ENCODE data around the gene SLC9A9.

SLC9A9 gene

GRCh38 chr3:143429628-143430514, 418.4 kb downstream of the SLC9A9 start:
- no peak for DNase-seq (ENCODE audit: extremely low read depth in 1 of 2, low read depth in 1 of 2)

- DNase-seq (ENCODE audit: extremely low read depth in 1 of 2, low read depth in 1 of 2), result no peak
These were observed 420.0 kb downstream of the SLC9A9 start for GRCh38 chr3:143428294-143428693.

GRCh38 chr3:143427631-143428030, 420.6 kb downstream of the SLC9A9 start:
- DNase-seq (ENCODE audit: extremely low read depth in 1 of 2, low read depth in 1 of 2), result no peak

- DNase-seq (ENCODE audit: extremely low read depth in 1 of 2, low read depth in 1 of 2), result no peak
These were observed 423.4 kb downstream of the SLC9A9 start for GRCh38 chr3:143424874-143425273.

- DNase-seq (ENCODE audit: extremely low read depth in 1 of 2, low read depth in 1 of 2), result no peak
These were observed 426.7 kb downstream of the SLC9A9 start for GRCh38 chr3:143421556-143421955.

- DNase-seq (ENCODE audit: extremely low read depth in 1 of 2, low read depth in 1 of 2), result no peak
These were observed 428.7 kb downstream of the SLC9A9 start for GRCh38 chr3:143419611-143420010.

- DNase-seq (ENCODE audit: extremely low read depth in 1 of 2, low read depth in 1 of 2), result no peak
These were observed 429.9 kb downstream of the SLC9A9 start for GRCh38 chr3:143418391-143418790.

GRCh38 chr3:143416229-143416628, 432.0 kb downstream of the SLC9A9 start:
- DNase-seq (ENCODE audit: extremely low read depth in 1 of 2, low read depth in 1 of 2), result no peak

- DNase-seq (ENCODE audit: extremely low read depth in 1 of 2, low read depth in 1 of 2), result no peak
These were observed 433.6 kb downstream of the SLC9A9 start for GRCh38 chr3:143414571-143415253.

GRCh38 chr3:143413372-143413771, 434.9 kb downstream of the SLC9A9 start:
- no peak for DNase-seq (ENCODE audit: extremely low read depth in 1 of 2, low read depth in 1 of 2)

- no peak for DNase-seq (ENCODE audit: extremely low read depth in 1 of 2, low read depth in 1 of 2)
These were observed 436.2 kb downstream of the SLC9A9 start for GRCh38 chr3:143412084-143412483.

- DNase-seq (ENCODE audit: extremely low read depth in 1 of 2, low read depth in 1 of 2), result no peak
These were observed 438.0 kb downstream of the SLC9A9 start for GRCh38 chr3:143410259-143410658.

GRCh38 chr3:143408771-143409170, 439.5 kb downstream of the SLC9A9 start:
- no peak for DNase-seq (ENCODE audit: extremely low read depth in 1 of 2, low read depth in 1 of 2)

- DNase-seq (ENCODE audit: extremely low read depth in 1 of 2, low read depth in 1 of 2), result no peak
These were observed 445.7 kb downstream of the SLC9A9 start for GRCh38 chr3:143402602-143403001.

- no peak for DNase-seq (ENCODE audit: extremely low read depth in 1 of 2, low read depth in 1 of 2)
These were observed 451.5 kb downstream of the SLC9A9 start for GRCh38 chr3:143396790-143397189.

GRCh38 chr3:143389388-143389787, 458.9 kb downstream of the SLC9A9 start:
- no peak for DNase-seq (ENCODE audit: extremely low read depth in 1 of 2, low read depth in 1 of 2)

GRCh38 chr3:143387425-143387824, 460.8 kb downstream of the SLC9A9 start:
- no peak for DNase-seq (ENCODE audit: extremely low read depth in 1 of 2, low read depth in 1 of 2)

GRCh38 chr3:143384076-143384475, 464.2 kb downstream of the SLC9A9 start:
- DNase-seq (ENCODE audit: extremely low read depth in 1 of 2, low read depth in 1 of 2), result no peak

- DNase-seq (ENCODE audit: extremely low read depth in 1 of 2, low read depth in 1 of 2), result no peak
These were observed 464.8 kb downstream of the SLC9A9 start for GRCh38 chr3:143383421-143383820.

GRCh38 chr3:143382816-143383215, 465.5 kb downstream of the SLC9A9 start:
- no peak for DNase-seq (ENCODE audit: extremely low read depth in 1 of 2, low read depth in 1 of 2)

- DNase-seq (ENCODE audit: extremely low read depth in 1 of 2, low read depth in 1 of 2), result no peak
These were observed 467.8 kb downstream of the SLC9A9 start for GRCh38 chr3:143380449-143380848.

GRCh38 chr3:143375698-143376097, 472.6 kb downstream of the SLC9A9 start:
- DNase-seq (ENCODE audit: extremely low read depth in 1 of 2, low read depth in 1 of 2), result no peak
